Astrocyte of the spinal cord (primary cell): Measurements from ENCODE around the gene DCDC2.
A peak's percentile ranks its signal among the peaks of the same experiment; 100 is the strongest.
"Not testable (repeated sequence)": the region's sequence is repeated elsewhere in the genome, so short reads cannot be mapped to it uniquely, and the experiment has no call there.

Experiments
- DNase-seq: peaks from one replicate; pipeline ENCODE4 v3.0.0; 2011; ENCODE audit warnings: low read depth, low spot score
- H3K4me3 ChIP-seq: 2 replicates; pipeline ENCODE4 v1.5.1; 2011; ENCODE audit warnings: low read depth, mild to moderate bottlenecking, low read length, moderate library complexity
- in situ Hi-C: cut with HindIII; loops from 2 replicates; pipeline ENCODE4 v1.10.0; 2017; ENCODE audit warnings: low sequenced_read_pairs
- TF ChIP-seq, protein P1 (sequence below): IDR thresholded peaks from 2 replicates; pipeline ENCODE4 v1.5.1; 2012; ENCODE audit warnings: low read depth, mild to moderate bottlenecking, low read length, inconsistent platforms

The DCDC2 gene

DNA sequence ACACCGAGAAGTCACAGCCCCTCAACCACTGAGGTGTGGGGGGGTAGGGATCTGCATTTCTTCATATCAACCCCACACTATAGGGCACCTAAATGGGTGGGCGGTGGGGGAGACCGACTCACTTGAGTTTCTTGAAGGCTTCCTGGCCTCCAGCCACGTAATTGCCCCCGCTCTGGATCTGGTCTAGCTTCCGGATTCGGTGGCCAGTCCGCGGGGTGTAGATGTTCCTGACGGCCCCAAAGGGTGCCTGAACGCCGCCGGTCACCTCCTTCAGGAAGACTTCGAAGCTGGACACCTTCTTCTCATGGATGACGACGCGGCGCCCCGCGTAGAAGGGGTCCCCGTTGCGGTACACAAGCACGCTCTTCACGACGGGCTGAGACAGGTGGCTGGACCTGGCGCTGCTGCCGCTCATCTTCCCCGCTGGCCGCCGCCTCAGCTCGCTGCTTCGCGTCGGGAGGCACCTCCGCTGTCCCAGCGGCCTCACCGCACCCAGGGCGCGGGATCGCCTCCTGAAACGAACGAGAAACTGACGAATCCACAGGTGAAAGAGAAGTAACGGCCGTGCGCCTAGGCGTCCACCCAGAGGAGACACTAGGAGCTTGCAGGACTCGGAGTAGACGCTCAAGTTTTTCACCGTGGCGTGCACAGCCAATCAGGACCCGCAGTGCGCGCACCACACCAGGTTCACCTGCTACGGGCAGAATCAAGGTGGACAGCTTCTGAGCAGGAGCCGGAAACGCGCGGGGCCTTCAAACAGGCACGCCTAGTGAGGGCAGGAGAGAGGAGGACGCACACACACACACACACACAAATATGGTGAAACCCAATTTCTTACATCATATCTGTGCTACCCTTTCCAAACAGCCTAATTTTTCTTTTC lies at the start of gene DCDC2:
Gene DCDC2, minus strand, starts transcription at position 724 of the 883 bp plus-strand sequence. Its CDS starts 309 bp downstream, at position 415.
- H3K4me3 ChIP-seq: peak within 1 kb of the TSS; percentile 20
- DNase-seq: no peak
- in situ Hi-C loops: no loop called here
- TF ChIP-seq, protein P1, sequence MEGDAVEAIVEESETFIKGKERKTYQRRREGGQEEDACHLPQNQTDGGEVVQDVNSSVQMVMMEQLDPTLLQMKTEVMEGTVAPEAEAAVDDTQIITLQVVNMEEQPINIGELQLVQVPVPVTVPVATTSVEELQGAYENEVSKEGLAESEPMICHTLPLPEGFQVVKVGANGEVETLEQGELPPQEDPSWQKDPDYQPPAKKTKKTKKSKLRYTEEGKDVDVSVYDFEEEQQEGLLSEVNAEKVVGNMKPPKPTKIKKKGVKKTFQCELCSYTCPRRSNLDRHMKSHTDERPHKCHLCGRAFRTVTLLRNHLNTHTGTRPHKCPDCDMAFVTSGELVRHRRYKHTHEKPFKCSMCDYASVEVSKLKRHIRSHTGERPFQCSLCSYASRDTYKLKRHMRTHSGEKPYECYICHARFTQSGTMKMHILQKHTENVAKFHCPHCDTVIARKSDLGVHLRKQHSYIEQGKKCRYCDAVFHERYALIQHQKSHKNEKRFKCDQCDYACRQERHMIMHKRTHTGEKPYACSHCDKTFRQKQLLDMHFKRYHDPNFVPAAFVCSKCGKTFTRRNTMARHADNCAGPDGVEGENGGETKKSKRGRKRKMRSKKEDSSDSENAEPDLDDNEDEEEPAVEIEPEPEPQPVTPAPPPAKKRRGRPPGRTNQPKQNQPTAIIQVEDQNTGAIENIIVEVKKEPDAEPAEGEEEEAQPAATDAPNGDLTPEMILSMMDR: no peak

DNA sequence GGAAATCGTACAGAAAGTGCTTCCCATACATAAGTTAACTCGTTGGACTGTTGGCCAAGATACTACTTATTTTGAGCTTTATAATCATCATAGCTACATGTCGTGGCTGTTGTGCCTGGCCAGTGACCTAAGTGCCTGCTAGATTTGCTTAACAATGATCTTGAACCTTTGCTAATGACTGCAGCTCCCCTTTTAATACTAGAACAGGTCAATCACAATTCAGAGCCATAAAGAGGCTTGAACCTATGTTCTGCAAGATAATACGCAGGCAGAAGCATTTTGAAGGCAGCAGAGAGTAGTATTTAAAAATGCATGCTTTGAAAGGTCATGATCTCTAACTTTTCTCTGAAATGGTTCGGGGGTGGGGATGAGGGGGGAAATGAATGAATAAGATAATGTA lies 47.4 kb upstream of the DCDC2 start:
- H3K4me3 ChIP-seq: no peak overlapping the region
- in situ Hi-C loops: no loop called here
- TF ChIP-seq, protein P1: no peak
- no peak for DNase-seq

DNA sequence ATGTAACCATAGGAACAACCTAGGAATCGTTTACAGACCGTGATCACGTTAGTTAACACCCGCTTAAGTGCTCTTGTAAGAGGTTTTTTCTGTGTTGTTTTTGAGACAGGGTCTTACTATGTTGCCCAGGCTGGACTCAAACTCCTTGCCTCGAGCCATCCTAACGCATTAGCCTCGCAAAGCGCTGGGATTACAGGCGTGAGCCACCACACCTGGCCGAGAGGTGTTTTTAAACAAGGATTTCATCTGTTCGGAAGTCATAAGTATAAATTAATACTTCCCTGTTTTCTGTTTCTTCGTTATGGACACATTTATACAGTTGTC lies 45.6 kb upstream of the DCDC2 start:
- in situ Hi-C loops: no loop called here
- TF ChIP-seq, protein P1: no peak
- peak overlapping the region; percentile 93 for H3K4me3 ChIP-seq
- DNase-seq: peak; percentile 27

DNA sequence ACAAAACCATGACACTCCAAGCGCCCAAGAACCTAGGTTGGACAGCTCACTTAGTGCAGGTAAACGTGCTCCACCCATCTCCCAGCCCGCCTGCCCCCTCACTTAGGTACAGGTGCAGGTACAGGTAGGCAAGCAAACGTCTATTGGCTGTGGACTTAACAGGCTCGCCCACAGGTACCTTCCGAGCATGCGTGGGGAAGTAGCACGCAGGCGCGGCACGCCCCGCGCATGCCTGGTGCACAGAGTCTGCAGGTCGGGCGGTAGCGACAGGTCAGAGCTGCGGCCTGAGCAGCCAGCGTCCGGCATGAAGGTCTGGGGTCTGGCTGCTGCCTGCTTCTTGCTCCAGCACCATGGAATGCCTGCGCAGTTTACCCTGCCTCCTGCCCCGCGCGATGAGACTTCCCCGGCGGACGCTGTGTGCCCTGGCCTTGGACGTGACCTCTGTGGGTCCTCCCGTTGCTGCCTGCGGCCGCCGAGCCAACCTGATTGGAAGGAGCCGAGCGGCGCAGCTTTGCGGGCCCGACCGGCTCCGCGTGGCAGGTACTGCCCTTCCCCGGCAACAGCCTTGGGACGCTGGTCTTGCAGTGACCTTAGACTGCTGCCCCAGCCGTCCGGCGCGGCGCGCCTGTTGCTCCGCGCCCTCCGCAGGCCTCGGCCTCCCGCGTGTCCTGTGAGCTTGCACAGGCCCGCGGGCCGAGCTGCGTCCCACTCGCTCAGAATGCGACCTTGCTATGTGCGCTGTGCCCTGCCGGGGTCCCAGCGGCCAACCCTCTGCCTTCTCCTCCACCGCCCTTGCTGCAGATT lies 45.0 kb upstream of the DCDC2 start, which contains the start of gene MRS2:
Gene MRS2, plus strand, starts transcription at position 240 of the 804 bp plus-strand sequence. Its CDS starts 111 bp downstream, at position 351.
- in situ Hi-C loops: no loop called here
- TF ChIP-seq, protein P1: no peak
- peak within 1 kb of the TSS; percentile 93 for H3K4me3 ChIP-seq
- DNase-seq: peak; percentile 78

DNA sequence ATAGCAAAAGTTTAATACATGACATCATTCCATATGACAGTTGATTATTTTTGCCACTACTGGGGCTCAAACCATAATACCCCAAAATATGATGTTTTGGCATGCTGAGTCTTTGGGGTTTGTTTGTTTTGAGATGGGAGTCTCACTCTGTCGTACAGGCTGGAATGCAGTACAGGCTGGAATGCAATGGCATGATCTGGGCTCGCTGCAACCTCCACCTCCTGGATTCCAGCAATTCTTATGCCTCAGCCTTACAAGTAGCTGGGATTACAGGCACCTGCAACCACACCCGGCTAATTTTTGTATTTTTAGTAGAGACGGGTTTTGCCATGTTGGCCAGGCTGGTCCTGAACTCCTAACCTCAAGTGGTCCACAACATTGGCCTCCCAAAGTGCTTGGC lies 43.6 kb upstream of the DCDC2 start:
- TF ChIP-seq, protein P1: no peak
- in situ Hi-C loops: no loop called here
- H3K4me3 ChIP-seq: no peak overlapping the region
- no peak for DNase-seq

DNA sequence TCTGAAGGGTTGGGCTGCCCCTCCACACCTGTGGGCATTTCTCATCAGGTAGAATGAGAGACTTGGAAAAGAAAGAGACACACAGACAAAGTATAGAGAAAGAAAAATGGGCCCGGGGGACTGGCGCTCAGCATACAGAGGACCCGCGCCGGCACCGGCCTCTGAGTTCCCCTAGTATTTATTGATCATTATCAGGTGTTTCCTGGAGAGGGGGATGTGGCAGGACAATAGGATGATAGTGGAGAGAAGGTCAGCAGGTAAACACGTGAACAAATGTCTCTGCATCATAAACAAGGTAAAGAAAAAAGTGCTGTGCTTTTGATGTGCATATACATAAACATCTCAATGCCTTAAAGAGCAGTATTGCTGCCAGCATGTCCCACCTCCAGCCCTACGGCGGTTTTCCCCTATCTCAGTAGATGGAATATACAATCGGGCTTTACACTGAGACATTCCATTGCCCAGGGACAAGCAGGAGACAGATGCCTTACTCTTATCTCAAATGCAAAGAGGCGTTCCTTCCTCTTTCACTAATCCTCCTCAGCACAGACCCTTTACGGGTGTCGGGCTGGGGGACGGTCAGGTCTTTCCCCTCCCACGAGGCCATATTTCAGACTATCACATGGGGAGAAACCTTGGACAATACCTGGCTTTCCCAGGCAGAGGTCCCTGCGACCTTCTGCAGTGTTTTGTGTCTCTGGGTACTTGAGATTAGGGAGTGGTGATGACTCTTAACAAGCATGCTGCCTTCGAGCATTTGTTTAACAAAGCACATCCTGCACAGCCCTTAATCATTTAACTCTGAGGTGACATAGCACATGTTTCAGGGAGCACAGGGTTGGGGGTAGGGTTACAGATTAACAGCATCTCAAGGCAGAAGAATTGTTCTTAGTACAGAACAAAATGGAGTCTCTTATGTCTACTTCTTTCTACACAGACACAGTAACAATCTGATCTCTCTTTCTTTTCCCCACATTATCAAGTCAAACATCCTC lies 42.5 kb upstream of the DCDC2 start:
- H3K4me3 ChIP-seq, in situ Hi-C loops, DNase-seq: not testable (repeated sequence)
